A549 treated with CpdA at 1 μM for 4 hours (cell line): ENCODE measurements around the gene PALB2. TPM values are rescaled to one million over a fixed set of nuclear protein-coding genes. Genes with fewer than 3 reads are reported as not detected.

Experiments
- total RNA-seq: library from RNA; stranded (reverse); fragments of 200-300 nt; extraction: Qiagen RNA extraction; gene quantifications from 5 replicates; pipeline ENCODE4 v1.2.3, GENCODE V29; 2022; ENCODE audit warnings: low read depth

Gene PALB2
- 11.0 to 12.6 TPM (median 11.6 TPM) in 5 replicates for total RNA-seq

DNA sequence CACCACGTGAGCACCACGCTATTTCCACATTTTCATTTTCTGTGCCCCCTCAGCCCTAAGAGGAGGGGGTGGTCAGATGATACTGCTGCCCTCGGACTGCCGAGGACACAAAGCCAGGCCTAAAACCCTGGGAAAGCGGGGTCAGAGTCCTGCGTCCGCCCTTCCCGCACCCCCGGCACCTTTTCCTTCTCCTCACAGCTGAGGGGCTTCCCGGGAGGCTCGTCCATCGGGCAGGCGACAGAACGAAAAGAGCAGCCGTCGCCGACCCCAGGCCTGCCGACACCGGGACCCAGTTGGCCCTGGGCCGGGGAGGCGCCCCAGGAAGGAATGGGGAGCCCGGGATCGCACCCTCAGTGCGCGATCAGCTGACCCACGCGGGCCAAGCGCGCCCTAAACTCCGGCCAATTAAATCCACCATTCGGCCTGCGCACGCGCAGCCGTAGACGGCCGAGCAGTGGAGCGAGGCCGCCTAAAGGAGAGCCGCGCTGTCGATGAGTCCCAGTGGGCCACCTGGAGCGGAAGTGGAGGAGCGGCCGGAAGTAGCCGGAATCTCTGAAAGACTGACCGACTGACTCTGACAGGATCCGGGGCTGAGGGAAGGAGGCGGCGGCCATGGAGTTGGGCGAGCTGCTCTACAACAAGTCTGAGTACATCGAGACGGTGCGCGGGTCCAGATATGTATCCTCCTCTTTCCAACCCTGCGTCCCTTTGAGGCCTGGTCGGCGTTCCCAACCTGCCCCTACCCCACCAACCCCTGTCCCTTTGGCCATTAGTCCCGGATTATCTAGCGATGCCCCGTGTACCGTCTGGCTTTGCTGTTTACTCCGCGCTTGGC is at the start of gene PALB2, which contains the start of gene DCTN5:
Gene PALB2, minus strand, starts transcription at position 380 of the 835 bp plus-strand sequence. Its CDS starts 153 bp downstream, at position 227.
Gene DCTN5, plus strand, starts transcription at position 536 of the 835 bp plus-strand sequence. Its CDS starts 77 bp downstream, at position 613.

DNA sequence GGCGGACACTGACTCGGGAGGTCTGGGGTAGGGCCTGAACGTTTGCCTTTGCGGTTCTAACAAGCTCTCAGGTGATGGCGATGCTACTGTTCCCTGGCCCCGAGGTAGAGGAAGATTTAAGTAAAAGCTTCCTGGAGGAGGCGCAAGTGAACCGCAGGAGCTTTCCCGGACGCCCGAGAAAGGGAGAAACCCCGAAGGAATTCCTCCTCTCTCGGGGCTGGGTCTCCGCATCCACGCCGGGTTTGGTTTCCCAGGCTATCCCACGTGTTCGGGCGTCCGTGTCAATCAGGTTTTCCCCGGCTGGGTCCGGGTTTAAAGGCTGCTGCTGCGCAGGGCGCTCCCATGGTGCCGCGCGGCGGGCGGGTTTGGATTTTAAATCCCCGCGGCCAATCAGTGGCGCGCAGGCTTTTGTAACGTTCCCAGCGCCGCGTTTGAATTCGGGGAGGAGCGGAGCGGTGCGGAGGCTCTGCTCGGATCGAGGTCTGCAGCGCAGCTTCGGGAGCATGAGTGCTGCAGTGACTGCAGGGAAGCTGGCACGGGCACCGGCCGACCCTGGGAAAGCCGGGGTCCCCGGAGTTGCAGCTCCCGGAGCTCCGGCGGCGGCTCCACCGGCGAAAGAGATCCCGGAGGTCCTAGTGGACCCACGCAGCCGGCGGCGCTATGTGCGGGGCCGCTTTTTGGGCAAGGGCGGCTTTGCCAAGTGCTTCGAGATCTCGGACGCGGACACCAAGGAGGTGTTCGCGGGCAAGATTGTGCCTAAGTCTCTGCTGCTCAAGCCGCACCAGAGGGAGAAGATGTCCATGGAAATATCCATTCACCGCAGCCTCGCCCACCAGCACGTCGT is 37.5 kb upstream of the PALB2 start, which contains the start of gene PLK1:
Gene PLK1, plus strand, starts transcription at position 460 of the 844 bp plus-strand sequence. Its CDS starts 44 bp downstream, at position 504.

DNA sequence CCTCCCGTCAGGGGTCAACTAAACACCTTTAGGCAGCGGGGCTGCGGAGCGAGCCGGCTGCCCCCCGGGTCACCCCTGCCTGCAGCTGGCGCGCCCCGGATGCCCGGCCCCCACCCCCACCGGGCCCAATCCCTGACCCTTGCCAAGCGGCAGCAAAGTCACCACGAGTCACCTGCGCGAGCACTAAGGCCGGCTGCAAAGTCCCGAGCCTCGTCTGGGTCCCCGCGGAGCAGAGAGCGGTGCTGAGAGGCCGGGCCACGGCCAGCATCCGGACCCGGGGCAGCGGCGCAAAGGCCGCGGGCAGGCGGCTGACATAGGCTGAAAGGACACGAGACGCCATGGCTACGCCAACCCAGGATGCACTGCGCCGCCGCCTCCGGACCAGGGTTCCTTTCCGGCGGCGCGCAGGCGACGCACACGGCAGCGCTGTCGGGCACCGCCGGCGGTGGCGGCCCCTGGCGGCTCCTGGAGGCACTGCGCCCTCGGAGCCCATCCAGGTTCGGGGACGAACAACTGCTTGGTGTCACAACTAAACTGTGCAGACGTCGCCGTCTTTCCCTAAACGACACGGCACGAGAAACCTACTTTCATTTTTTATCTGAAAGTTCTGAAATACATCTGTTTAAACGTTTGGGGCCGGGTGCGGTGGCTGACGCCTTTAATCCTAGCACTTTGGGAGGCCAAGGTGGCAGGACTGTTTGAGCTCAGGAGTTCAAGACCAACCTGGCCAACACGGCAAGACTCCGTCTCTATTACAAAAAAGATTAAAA is 45.0 kb downstream of the PALB2 start, which contains the start of gene NDUFAB1:
Gene NDUFAB1, minus strand, starts transcription at position 366 of the 770 bp plus-strand sequence. Its CDS starts 26 bp downstream, at position 340.

DNA sequence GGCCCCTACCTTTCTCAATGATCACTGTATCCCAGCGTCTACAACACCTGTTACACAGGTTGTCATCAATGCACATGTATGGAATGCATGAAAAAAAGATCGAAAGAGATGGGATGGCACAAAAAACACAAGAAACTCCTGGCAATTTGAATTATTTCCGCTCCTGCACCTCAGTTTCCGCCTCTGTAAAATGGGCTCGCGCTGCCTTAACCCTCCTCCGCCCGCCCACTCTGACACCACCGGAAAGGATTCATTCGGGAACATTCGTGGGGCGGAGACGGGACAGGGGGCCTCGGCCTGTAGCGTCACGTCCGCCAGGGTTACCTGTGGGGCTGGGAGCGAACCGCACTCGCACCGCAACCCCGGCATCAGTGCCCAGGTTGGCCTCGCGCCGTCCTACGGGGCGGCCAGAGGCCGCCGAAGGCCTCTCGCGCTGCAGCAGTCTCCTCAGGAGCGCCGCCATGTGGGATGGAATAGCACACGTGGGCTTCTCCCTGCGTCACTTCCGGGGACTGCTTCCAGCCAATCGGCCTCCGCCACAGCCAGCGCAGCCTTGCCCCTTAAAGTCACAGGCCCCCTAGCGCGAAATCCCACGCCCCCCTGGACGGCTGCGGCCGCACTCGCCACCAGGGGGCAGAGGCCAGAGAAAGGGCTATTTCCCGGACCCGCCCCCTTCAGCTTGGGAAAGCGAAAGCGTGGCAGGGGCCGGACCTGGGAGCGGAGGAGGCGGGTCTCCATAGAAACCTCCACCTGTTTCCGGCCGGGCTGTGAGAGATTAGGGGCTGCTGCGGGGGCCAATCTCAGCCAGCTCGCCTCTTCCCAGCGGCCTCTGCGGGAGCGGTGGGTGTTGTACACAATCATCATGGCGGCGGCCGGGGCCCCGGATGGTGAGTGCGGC is 84.0 kb downstream of the PALB2 start, which contains the start of the genes EARS2 and UBFD1:
Gene EARS2, minus strand, starts transcription at position 470 of the 898 bp plus-strand sequence. Its CDS starts 7 bp downstream, at position 463.
Gene UBFD1, plus strand, starts transcription at position 847 of the 898 bp plus-strand sequence. Its CDS starts 16 bp downstream, at position 863.

Other genes starting within 250 kb of the PALB2 start
- 14.6 to 18.4 TPM (median 16.8 TPM) in 5 replicates for gene COG7, start 188.1 kb downstream of the PALB2 start, total RNA-seq
- 28.1 to 38.1 TPM (median 29.6 TPM) in 5 replicates for gene GGA2, start 130.8 kb downstream of the PALB2 start, total RNA-seq
- gene EARS2, start 84.0 kb downstream of the PALB2 start, total RNA-seq, result 28.7 to 33.8 TPM (median 32.8 TPM) in 5 replicates
- gene UBFD1, start 83.6 kb downstream of the PALB2 start, total RNA-seq, result 43.6 to 63.2 TPM (median 55.5 TPM) in 5 replicates
- 164 to 201 TPM (median 184 TPM) in 5 replicates for gene NDUFAB1, start 45.0 kb downstream of the PALB2 start, total RNA-seq
- gene DCTN5, start 156 bp upstream of the PALB2 start, total RNA-seq, result 70.3 to 75.5 TPM (median 73.9 TPM) in 5 replicates
- gene PLK1, start 37.6 kb upstream of the PALB2 start, total RNA-seq, result 148 to 177 TPM (median 166 TPM) in 5 replicates
- 0.03 TPM in 1 of 5 replicates, not detected in the others for gene ERN2, start 71.9 kb upstream of the PALB2 start, total RNA-seq
- gene CHP2, start 113.7 kb upstream of the PALB2 start, total RNA-seq, result 0.03 TPM in 1 of 5 replicates, not detected in the others
- 0.11 to 0.28 TPM (median 0.15 TPM) in 5 replicates for gene PRKCB, start 194.7 kb upstream of the PALB2 start, total RNA-seq